ENCODE measurements around the gene GRAPL.
"Not testable (repeated sequence)": the region's sequence is repeated elsewhere in the genome, so short reads cannot be mapped to it uniquely, and the experiment has no call there.

DNA sequence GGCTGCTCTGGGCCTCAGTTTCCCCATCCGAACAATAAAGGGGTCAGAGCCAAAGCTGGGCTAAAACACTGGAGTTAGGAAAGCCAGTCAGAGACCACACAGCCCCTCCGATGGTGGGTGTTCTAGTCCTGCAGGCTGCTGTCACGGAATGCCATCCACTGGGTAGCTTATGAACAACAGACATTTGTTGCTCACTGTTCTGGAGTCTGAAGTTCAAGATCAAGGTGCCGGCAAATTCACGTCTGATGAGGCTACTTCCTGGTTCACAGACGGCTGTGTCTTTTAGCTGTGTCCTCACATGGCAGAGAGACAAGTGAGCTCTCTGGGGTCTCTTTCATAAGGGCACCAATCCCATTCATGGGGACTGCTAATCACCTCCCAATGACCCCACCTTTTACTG lies 9.2 kb downstream of the GRAPL start:
- TF ChIP-seq, protein P1, sequence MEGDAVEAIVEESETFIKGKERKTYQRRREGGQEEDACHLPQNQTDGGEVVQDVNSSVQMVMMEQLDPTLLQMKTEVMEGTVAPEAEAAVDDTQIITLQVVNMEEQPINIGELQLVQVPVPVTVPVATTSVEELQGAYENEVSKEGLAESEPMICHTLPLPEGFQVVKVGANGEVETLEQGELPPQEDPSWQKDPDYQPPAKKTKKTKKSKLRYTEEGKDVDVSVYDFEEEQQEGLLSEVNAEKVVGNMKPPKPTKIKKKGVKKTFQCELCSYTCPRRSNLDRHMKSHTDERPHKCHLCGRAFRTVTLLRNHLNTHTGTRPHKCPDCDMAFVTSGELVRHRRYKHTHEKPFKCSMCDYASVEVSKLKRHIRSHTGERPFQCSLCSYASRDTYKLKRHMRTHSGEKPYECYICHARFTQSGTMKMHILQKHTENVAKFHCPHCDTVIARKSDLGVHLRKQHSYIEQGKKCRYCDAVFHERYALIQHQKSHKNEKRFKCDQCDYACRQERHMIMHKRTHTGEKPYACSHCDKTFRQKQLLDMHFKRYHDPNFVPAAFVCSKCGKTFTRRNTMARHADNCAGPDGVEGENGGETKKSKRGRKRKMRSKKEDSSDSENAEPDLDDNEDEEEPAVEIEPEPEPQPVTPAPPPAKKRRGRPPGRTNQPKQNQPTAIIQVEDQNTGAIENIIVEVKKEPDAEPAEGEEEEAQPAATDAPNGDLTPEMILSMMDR (IDR thresholded peaks at IDR 0.05), result not testable (repeated sequence)
- not testable (repeated sequence) for TF ChIP-seq EZH2 (IDR thresholded peaks at IDR 0.05; ENCODE audit: borderline replicate concordance, insufficient read depth, low read depth, low read length, poor library complexity, severe bottlenecking)
